Measurements from ENCODE around the gene SLC35D2. TPM values are rescaled to one million over a fixed set of nuclear protein-coding genes. Genes with fewer than 3 reads are reported as not detected.

Gene SLC35D2
- total RNA-seq, 1 donor, result 19.1 TPM

- Histone ChIP-seq H3K4me3 (ENCODE audit: low read length) (no peak overlapping the region), H3K4me1 (ENCODE audit: insufficient read depth, low read length) (no peaks in the 10 kb centered on the region), H3K27me3 (ENCODE audit: insufficient read depth, low read length) (peaks cover 3% of the 10 kb centered on the region), H3K9me3 (ENCODE audit: low read depth, low read length) (peaks cover 17% of the 10 kb centered on the region)
These were observed 108.6 kb downstream of the SLC35D2 start for GRCh38 chr9:96274939-96275338.

Other genes with a start within 250 kb of the SLC35D2 start
- gene HSD17B3, start 81.5 kb downstream of the SLC35D2 start, total RNA-seq, result not detected
- gene ZNF367, start 34.7 kb upstream of the SLC35D2 start, total RNA-seq, result 7.8 TPM
- gene HABP4, start 66.5 kb upstream of the SLC35D2 start, total RNA-seq, result 12.4 TPM
- gene CDC14B, start 236.1 kb upstream of the SLC35D2 start, total RNA-seq, result 7.6 TPM

Data from mononuclear cell (primary cell).